Activated CD8-positive, alpha-beta memory T cell treated with anti-CD3 and anti-CD28 coated beads, Interleukin-2, amount 50 U/mL, for 48 hours (primary cell): ENCODE results near the gene D2HGDH.
"Not testable (repeated sequence)": the region's sequence is repeated elsewhere in the genome, so short reads cannot be mapped to it uniquely, and the experiment has no call there.

Experiments
- DNase-seq: peaks from one replicate; pipeline ENCODE4 v3.0.0-alpha.2; 2020

D2HGDH gene

GRCh38 chr2:241811201-241811951 lies 76.9 kb downstream of the D2HGDH start:
- DNase-seq, result no peak

- DNase-seq, result no peak
Measured at GRCh38 chr2:241811952-241812729, 77.7 kb downstream of the D2HGDH start.

- DNase-seq, result no peak
Measured at GRCh38 chr2:241812730-241813643, 78.6 kb downstream of the D2HGDH start.

GRCh38 chr2:241813644-241814392 lies 79.4 kb downstream of the D2HGDH start:
- no peak for DNase-seq

- DNase-seq, result no peak
Measured at GRCh38 chr2:241814393-241814642, 79.9 kb downstream of the D2HGDH start.

- DNase-seq, result no peak
Measured at GRCh38 chr2:241814643-241815476, 80.4 kb downstream of the D2HGDH start.

- no peak for DNase-seq
Measured at GRCh38 chr2:241815477-241816430, 81.3 kb downstream of the D2HGDH start.

GRCh38 chr2:241816431-241817121 lies 82.1 kb downstream of the D2HGDH start:
- DNase-seq, result no peak

- DNase-seq, result peak; percentile 56
Measured at GRCh38 chr2:241817126-241817820, 82.8 kb downstream of the D2HGDH start.

GRCh38 chr2:241817821-241818215 lies 83.4 kb downstream of the D2HGDH start:
- not testable (repeated sequence) for DNase-seq
